ENCODE measurements around the gene HLA-DMA. TPM values are rescaled to one million over a fixed set of nuclear protein-coding genes. Genes with fewer than 3 reads are reported as not detected.
A peak's percentile ranks its signal among the peaks of the same experiment; 100 is the strongest.

HLA-DMA gene
- total RNA-seq, 1 donor: 9.0 TPM

GRCh38 chr6:32971242-32971580 is 18.3 kb upstream of the HLA-DMA start:
- H3K4me3 ChIP-seq (ENCODE audit: insufficient read depth, low read length): peak overlapping the region; percentile 95
- H3K4me1 ChIP-seq (ENCODE audit: insufficient read depth, low read length): peaks cover 42% of the 10 kb centered on the region
- H2AFZ ChIP-seq (ENCODE audit: low read length): no peak overlapping the region
- H3K9me3 ChIP-seq (ENCODE audit: low read depth, low read length): no peaks in the 10 kb centered on the region
- H3K27ac ChIP-seq (ENCODE audit: low read depth, low read length): peak overlapping the region; percentile 100
- no peak for TF ChIP-seq CTCF (IDR thresholded peaks at IDR 0.05; ENCODE audit: extremely low read depth, low read depth, low read length)
- no peak for DNase-seq (ENCODE audit: insufficient read length, low spot score, missing footprints)
- H3K79me2 ChIP-seq (ENCODE audit: insufficient read depth, low read length): peaks cover 61% of the 10 kb centered on the region
- H3K27me3 ChIP-seq (ENCODE audit: insufficient read depth, low read length): no peaks in the 10 kb centered on the region
- H3K36me3 ChIP-seq (ENCODE audit: insufficient read depth, low read length): peaks cover 40% of the 10 kb centered on the region
- peak overlapping the region; percentile 99 for H3K4me2 ChIP-seq (ENCODE audit: insufficient read depth, low read length)
- H4K20me1 ChIP-seq (ENCODE audit: insufficient read depth, low read length): peaks cover 42% of the 10 kb centered on the region

- peak overlapping the region; percentile 95 for H3K4me3 ChIP-seq (ENCODE audit: insufficient read depth, low read length)
- TF ChIP-seq CTCF (IDR thresholded peaks at IDR 0.05; ENCODE audit: extremely low read depth, low read depth, low read length): no peak
- H3K27ac ChIP-seq (ENCODE audit: low read depth, low read length): peak overlapping the region; percentile 100
- H3K4me1 ChIP-seq (ENCODE audit: insufficient read depth, low read length): peaks cover 41% of the 10 kb centered on the region
- peak; percentile 92 for DNase-seq (ENCODE audit: insufficient read length, low spot score, missing footprints)
- H4K20me1 ChIP-seq (ENCODE audit: insufficient read depth, low read length): peaks cover 36% of the 10 kb centered on the region
- peaks cover 58% of the 10 kb centered on the region for H3K79me2 ChIP-seq (ENCODE audit: insufficient read depth, low read length)
- no peaks in the 10 kb centered on the region for H3K27me3 ChIP-seq (ENCODE audit: insufficient read depth, low read length)
- H3K36me3 ChIP-seq (ENCODE audit: insufficient read depth, low read length): peaks cover 34% of the 10 kb centered on the region
- no peaks in the 10 kb centered on the region for H3K9me3 ChIP-seq (ENCODE audit: low read depth, low read length)
- peak overlapping the region; percentile 100 for H3K4me2 ChIP-seq (ENCODE audit: insufficient read depth, low read length)
- peak overlapping the region; percentile 49 for H2AFZ ChIP-seq (ENCODE audit: low read length)
These were observed 17.7 kb upstream of the HLA-DMA start for GRCh38 chr6:32970413-32971241.

- H4K20me1 ChIP-seq (ENCODE audit: insufficient read depth, low read length): peaks cover 28% of the 10 kb centered on the region
- H3K27me3 ChIP-seq (ENCODE audit: insufficient read depth, low read length): no peaks in the 10 kb centered on the region
- H3K79me2 ChIP-seq (ENCODE audit: insufficient read depth, low read length): peaks cover 58% of the 10 kb centered on the region
- H3K4me2 ChIP-seq (ENCODE audit: insufficient read depth, low read length): peak overlapping the region; percentile 100
- H3K4me3 ChIP-seq (ENCODE audit: insufficient read depth, low read length): peak overlapping the region; percentile 95
- peaks cover 27% of the 10 kb centered on the region for H3K36me3 ChIP-seq (ENCODE audit: insufficient read depth, low read length)
- no peaks in the 10 kb centered on the region for H3K9me3 ChIP-seq (ENCODE audit: low read depth, low read length)
- H3K4me1 ChIP-seq (ENCODE audit: insufficient read depth, low read length): peaks cover 33% of the 10 kb centered on the region
- peak overlapping the region; percentile 49 for H2AFZ ChIP-seq (ENCODE audit: low read length)
- TF ChIP-seq CTCF (IDR thresholded peaks at IDR 0.05; ENCODE audit: extremely low read depth, low read depth, low read length): no peak
- peak overlapping the region; percentile 100 for H3K27ac ChIP-seq (ENCODE audit: low read depth, low read length)
- peak; percentile 92 for DNase-seq (ENCODE audit: insufficient read length, low spot score, missing footprints)
These were observed 17.0 kb upstream of the HLA-DMA start for GRCh38 chr6:32969685-32970412.

Measured in osteoblast (primary cell).